Hematopoietic multipotent progenitor cell (in vitro differentiated cells): Measurements from ENCODE around the gene SRRM4. TPM values are rescaled to one million over a fixed set of nuclear protein-coding genes. Genes with fewer than 3 reads are reported as not detected.
"Not testable (repeated sequence)": the region's sequence is repeated elsewhere in the genome, so short reads cannot be mapped to it uniquely, and the experiment has no call there.

Experiments
- DNase-seq, 3 donors: peaks; one replicate each; pipeline ENCODE4 v3.0.0-alpha.2; 2011 to 2015; ENCODE audit warnings: low read depth in 2 of 3, low spot score in 2 of 3
- total RNA-seq: library from RNA; depleted of rRNA; stranded (reverse); fragments of >200 nt; gene quantifications from one replicate; pipeline ENCODE4 v1.2.3, GENCODE V29; 2012

Gene SRRM4
- total RNA-seq, 1 donor = under 0.01 TPM

GRCh38 chr12:119068129-119068856 lies 87.0 kb downstream of the SRRM4 start:
- no peak for DNase-seq

- DNase-seq = no peak
These were observed 87.9 kb downstream of the SRRM4 start for GRCh38 chr12:119069147-119069642.

GRCh38 chr12:119071176-119071575 lies 89.8 kb downstream of the SRRM4 start:
- no peak for DNase-seq

GRCh38 chr12:119071638-119072231 lies 90.4 kb downstream of the SRRM4 start:
- DNase-seq = no peak

GRCh38 chr12:119072440-119072839 lies 91.1 kb downstream of the SRRM4 start:
- no peak for DNase-seq

GRCh38 chr12:119075222-119075787 lies 94.0 kb downstream of the SRRM4 start:
- no peak for DNase-seq

- no peak for DNase-seq
These were observed 94.6 kb downstream of the SRRM4 start for GRCh38 chr12:119075918-119076317.

GRCh38 chr12:119079530-119079929 lies 98.2 kb downstream of the SRRM4 start:
- no peak for DNase-seq

- no peak for DNase-seq
These were observed 100.7 kb downstream of the SRRM4 start for GRCh38 chr12:119082016-119082415.

- DNase-seq = no peak
These were observed 101.2 kb downstream of the SRRM4 start for GRCh38 chr12:119082496-119082895.

- DNase-seq = no peak
These were observed 107.5 kb downstream of the SRRM4 start for GRCh38 chr12:119088685-119089379.

- no peak for DNase-seq
These were observed 108.2 kb downstream of the SRRM4 start for GRCh38 chr12:119089380-119090013.

- no peak for DNase-seq
These were observed 108.9 kb downstream of the SRRM4 start for GRCh38 chr12:119090276-119090675.

GRCh38 chr12:119090865-119091264 lies 109.5 kb downstream of the SRRM4 start:
- no peak for DNase-seq

- no peak for DNase-seq
These were observed 115.3 kb downstream of the SRRM4 start for GRCh38 chr12:119096429-119097202.

GRCh38 chr12:119100933-119101332 lies 119.6 kb downstream of the SRRM4 start:
- no peak for DNase-seq

GRCh38 chr12:119102274-119102673 lies 120.9 kb downstream of the SRRM4 start:
- no peak for DNase-seq

GRCh38 chr12:119102714-119103113 lies 121.4 kb downstream of the SRRM4 start:
- no peak for DNase-seq

GRCh38 chr12:119104969-119105368 lies 123.6 kb downstream of the SRRM4 start:
- not testable (repeated sequence) for DNase-seq

GRCh38 chr12:119113496-119113986 lies 132.2 kb downstream of the SRRM4 start:
- no peak for DNase-seq
